ENCODE results near the gene CCDC33.

Gene CCDC33

DNA sequence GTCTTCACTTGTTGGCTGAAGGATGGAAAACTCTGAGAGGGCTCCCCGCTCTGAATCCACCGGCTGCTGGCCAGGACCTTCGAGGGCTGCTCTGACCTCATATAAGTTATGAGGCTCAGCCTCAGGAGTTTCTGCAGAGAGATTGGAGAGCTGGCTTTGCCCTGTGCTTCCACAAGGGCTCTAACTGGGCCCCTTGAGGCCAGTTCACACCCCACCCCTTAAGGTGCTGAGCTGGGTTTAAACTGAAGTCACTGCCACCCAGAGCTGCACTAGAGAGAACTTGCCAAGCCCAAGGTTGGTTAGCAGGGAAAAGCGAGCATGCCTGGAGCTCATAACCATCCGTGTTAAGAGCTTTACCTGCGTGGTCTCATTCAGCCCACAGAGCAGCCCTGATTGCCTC lies 2.8 kb upstream of the CCDC33 start:
- no peak for DNase-seq

DNA sequence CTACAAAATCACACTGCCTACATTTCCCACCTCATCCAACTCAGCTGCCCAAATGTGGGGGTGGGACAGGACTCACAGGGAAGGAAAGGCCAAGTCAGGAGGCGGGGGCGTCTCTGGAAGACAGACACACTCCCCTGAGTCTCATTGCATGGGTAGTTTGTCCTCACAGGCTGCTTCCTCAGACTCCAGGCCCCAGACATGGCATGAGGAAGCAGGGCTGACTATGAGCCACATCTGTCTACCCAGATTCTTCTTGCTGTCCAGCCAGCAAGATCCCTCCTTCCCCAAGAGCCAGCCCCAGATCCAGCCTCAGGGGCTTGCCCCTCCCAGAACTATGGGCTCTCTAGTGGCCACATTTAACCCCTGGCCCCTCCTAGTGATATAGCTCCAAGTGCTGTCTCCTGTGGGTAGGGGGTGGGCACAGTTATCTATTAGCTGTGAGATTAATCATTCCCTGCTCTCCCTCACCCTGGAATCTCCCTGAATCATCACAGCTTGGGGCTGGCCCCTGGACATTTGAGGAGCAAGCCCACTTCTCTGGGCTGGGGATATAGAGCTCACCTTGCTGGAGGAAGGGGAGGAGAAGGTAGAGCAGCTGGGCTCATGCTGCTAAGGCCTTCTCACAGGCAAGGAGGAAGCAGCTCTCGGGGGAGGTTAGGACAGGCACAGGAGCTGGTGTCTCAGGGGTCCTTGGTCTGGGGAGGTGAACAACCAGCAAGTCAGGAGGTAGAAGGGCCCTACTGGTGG lies 2.1 kb upstream of the CCDC33 start:
- DNase-seq: no peak

DNA sequence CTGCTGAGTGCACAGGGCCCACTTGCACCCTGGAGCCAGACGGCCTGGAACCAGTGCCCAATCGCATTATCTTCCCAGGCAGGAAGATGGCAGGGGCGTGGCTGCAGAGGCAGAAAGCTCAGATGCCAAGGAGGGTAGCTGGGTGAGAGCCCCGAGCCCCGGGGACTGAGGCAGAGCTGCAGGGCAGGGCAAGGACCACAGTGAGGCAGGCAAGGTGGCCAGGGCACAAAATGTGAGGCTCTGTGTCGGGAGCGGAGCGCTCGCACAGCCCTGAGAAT lies 1.6 kb upstream of the CCDC33 start:
- no peak for DNase-seq

DNA sequence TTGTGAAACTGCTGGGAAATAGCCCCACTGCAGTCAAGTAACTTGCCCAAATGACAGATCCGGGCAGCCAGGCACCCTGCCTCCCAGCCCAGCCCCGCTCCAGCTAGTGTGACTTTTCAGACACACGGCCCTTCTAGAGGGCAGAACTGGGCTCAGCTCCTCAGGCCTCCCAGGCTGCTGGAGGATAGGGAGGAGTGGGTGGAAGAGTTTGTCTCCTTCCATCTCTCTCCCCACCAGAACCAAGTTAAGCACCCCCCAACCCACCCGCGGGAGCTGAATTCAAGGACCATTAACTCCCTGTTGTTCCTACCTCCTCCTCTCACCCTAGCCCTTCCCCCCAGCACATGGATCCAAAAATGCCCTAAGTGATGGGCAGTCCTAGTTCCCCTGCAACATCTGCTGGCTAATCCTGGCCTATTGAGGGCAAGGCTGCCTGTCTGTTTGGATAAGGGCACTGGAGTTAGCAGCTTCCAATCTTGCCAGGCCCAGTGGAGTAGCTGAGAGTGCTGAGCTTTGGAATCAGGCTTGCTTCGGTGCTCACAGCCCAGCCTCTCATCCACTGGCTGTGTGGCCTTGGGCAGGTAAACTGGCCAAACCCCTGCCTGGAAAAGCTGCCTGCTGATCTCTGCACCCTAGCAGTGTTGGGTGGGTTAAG lies 3.1 kb downstream of the CCDC33 start:
- no peak for DNase-seq

DNA sequence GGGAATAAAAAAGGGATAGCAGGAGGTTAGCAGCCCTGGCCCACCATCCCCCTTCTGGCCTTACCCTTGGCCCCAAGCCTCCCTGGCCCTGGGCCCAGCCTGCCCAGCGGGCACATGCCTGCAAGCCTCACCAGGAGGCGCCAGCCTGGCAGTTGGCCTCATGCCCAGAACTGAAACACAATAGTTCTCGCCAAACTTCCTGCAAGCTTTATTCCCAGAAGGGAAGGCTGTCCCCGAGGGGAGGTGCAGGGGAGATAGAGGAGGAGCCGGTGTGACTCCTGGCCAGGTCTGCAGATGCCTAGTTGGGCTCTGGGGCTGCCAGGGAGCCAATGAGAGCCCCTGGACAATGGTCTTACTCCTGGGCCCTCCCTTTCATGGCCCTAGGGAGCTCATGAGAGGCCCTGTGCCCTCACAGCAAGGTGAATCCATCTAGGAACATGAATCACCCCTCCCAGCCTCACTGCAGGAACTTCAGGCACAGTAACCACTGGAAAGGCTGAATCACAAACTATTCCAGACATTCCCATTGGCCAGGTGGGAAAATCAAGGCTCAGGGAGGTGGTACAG lies 4.0 kb downstream of the CCDC33 start:
- DNase-seq: peak; percentile 79

DNA sequence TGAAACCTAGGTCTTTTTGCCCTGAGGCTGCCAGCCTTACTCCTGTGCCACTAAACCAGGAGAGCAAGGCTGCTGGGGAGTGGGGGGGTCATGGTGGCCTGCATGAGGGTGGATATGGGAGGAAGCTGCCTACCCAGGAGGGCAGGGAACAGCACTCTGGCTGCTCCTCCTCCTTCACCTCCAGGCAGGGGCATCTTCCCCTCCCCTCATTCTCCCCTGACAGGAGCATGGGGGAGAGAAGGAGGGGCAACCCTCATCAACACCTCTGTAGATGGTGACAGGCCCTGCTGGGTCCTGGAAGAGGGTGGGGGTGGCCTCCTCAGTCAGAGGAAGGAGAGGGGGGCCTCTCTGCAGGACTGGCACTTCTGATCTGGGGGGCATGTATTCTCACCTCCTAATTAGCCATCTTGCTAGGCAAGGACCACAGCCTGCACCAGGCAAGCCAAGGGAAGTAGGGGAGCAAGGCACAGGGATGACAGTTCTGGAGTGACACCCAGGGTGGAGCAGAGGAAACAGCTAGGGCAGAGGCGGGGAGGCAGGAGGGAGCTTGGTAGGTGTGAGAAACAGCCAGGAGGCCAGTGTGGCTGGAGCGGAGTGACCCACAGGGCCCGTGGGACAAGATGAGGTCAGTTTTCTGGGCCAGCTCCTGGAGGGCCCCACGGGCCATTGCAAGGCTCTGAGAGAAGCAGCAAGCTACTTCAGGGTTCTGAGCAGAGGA lies 4.9 kb downstream of the CCDC33 start:
- DNase-seq: no peak

DNA sequence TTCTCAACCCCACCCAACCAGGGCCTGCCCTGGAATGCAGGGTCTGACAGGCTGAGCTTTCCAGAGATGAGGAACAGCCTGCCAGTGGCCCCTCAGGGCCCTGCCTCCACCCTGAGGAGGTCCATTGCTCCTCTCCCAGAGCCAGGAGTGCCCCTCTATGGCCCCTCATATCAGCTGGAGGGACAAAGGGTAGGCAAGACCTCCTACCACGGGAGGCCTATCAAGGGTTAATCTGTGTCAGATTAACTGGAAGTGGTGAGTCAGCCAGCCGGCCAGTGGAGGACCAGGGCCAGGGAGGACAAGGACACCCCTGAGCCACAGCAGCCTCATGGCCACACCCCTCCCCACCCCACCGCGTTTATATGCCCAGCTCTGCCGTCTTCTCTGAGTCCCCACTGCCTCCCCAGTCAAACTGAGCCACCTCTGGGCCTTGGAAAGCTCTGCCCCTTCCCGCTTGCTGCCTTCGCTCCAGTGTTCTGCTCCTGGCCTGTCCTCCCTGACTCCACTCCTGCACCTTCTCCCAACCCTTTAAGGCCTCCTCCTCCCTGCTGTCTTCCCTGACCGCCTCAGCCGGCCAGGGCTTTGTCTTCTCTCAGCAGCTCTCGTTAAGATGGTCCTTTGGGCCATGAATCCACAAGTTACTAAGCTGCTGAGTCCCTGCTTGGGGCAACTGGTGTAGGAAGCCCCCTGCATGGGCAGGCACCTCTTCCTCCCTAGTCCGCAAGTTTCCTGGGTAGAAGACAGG lies 6.5 kb downstream of the CCDC33 start:
- DNase-seq: no peak

DNA sequence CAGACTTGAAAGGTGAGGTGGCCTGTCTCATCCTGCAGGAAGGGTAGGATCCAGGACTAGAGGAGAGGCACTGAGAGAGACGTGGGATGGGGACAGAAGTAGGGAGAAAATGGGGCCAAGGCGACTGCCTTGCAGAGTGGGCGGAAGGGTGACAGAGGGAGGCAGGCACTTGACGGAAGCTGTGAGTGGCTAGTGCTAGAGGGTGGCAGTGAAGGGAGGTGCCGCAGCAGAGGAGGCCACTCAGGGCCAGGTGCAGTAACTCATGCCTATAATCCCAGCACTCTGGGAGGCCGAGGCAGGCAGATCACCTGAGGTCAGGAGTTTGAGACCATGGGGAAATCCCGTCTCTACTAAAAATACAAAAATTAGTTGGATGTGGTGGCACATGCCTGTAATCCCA lies 7.3 kb downstream of the CCDC33 start:
- no peak for DNase-seq

DNA sequence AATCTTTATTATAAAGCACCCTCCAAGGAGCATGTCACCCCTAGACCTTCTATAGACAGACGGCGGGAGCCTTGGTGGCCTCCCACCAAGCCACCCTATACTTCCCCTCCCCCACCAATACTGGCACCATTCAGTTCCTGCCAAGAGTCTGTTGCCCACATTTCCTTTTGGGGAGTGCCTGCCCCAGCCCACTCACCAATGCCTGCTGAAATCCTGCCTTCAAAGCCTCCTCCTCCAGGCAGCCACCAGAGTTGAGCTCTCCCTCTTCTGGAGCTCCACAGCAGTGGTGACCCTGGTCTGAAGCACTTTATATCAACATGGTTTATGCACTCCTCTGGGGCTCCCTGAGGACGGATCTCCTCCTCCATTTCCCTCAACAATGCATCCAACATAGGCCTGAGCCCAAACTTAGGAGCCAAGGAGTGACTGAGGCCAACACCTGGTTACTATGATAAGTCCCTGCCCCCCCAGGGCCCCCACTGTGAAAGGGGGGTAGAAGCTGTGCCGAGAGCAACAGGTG lies 8.8 kb downstream of the CCDC33 start:
- no peak for DNase-seq

DNA sequence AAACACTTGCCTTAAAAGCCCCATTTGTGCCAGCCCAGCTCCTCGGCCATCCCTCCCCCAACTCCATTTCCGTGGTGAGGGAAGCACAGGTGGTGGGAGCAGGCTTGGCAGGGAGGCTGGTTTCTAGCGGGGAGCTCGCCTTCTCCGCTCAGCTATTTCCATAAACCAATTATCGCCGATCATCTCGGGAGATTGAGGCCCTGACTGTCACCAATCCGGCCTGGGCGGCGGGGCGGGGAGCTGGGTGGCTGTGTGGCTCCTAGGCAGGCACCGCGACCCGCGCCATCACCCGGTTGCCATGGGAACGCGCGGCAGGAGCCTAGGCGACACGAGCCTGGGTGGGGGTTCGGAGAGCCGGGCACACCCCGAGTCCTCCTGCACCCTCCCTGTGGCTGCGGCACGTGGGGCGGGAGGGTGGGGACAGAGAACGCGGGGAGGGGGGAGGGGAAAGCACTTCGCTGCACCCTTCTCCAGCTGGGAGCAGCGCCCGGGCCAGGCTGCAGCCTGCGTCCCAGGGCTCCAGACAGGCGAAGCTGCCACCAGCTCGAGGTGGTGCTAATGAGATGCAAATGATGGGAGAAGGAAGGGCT lies 9.3 kb downstream of the CCDC33 start:
- DNase-seq: no peak

DNA sequence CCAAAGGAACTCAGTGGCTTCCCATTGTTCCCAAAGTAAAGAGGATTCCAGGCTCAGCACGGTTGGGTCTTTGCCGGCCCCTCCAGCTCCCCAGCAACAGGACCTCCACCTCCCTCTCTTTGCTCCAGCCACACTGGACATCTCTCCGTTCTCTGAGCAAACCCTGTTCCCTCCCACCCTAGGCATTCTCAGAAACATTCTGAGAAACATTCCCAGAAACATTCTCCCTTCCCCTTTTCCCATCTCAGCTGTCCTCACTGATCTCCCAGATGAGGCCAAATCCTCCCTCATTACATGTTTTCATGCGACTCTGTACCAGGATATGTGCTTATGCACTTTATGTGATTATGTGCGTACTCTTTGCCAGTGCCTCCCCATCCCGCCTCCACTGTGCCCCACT lies 14.1 kb downstream of the CCDC33 start:
- no peak for DNase-seq

DNA sequence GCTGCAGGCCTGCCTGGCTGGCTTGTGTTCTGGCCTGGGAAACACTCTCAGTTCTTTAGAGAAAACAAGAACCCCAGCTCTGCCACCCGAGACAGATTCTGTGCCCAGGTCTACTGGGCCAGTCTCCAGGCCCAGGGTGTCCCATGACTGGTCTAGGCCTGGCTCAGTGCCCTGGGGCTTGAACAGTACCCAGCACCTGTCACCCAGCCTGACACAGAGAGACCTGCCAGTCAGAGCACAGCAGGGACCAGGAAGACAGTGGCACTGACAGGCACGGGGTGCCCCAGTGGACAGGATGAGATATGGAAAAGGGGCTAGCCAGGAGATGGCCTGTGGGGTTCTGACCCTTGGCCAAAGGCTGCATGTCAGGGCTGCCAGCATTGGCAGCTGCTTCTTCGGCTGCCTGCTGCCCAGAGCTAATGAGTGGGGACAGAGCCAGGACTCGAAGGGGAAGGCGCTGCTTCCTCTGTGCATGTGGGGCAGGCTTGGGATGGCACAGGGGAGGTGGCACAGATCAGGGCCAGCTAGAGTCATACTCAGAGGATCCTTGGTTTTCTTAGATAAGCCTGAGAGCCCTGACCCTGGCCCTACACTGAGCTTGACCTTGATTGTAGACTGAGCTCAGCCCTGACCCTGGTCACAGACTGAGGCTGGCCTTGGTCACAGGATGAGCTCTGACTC lies 15.1 kb downstream of the CCDC33 start:
- DNase-seq: no peak

DNA sequence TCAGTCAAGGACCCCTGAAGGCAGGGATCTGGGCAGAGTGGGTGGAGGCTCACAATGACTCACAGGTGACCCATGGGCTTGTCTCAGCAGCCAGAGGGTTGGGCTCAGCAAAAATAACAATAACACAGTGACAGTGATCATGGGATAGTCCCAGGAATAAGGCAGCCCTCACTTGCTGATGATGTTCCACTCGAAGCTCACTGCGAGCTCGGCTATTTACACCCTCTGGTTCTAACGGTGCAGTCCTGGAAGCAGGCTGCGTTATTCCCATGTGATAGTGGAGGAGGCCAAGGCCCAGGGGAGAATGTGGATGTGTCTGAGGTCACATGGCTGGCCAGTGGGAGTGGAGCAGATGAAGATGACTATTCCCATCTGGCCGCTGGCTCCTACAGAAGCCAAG lies 16.2 kb downstream of the CCDC33 start:
- no peak for DNase-seq

DNA sequence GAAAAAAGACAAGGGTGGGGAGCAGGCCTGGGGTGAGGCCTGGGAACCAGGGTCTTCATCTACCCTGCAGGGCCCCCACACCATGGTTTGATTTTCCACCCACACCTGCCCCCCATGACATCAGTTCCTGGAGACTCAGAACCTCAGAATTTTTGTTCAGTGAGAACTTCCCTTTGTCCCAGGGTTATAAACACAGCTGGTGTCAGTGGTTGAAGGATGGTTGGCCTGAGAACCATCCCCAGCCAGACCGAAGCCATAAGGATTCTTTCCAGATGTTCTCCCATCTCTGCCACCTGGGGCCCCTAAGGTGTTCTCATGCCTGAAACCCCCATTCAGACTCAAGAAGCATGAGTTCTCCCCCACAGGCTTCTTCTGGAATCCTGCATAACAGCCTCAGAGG lies 16.6 kb downstream of the CCDC33 start:
- no peak for DNase-seq

DNA sequence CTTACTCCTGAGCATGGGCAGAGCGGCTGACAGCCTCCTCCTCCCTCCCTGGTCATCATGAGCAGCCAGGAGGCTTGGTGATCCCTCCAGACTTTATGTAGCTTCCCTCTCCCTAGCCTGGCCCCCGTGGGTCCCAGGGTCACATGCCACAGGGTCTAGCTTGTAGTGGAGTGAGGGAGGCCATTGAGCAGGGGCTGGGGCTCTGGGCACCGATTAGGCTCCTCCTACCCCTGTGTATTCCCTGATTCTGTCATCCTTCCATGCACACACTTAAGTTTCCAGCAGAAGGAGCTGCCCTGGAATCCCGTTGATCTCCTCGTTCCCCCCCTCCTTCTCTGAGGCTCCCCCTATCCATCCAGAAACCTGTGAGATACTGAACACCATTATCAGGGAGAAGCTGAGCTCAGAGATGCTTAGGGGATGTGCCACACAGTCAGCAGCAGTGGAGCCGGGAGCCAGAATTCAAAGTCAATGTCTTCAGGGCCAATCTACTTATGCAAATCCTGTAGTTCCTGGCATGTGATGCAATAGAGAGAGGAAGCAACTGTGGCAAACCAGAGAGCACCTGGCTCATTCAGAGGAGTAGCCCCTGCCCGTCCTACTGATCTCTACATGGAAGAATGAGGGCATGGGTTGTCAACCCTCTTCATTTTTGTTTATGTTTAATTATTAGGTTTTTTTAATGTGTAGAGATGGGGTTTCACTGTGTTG lies 17.2 kb downstream of the CCDC33 start:
- DNase-seq: no peak

DNA sequence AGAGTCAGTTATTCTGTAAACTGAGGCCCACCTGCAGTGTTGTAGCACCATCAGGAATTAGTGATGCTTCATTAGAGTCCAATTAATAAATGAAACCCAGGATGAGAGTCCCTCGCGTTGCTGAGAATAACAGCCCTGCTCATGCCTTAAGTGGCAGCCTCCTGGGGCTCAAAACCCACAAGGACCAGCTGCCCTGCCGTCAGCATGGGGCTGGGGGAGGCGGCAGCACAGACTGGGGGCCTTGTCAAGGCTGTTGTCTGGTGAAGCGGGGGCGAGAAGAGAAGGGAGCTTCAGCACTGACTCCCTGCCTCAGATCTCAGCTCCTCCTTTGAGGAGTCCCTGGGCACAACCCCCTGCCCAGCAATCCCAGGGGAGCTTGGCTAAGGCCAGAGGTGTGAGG lies 21.0 kb downstream of the CCDC33 start:
- DNase-seq: no peak

DNA sequence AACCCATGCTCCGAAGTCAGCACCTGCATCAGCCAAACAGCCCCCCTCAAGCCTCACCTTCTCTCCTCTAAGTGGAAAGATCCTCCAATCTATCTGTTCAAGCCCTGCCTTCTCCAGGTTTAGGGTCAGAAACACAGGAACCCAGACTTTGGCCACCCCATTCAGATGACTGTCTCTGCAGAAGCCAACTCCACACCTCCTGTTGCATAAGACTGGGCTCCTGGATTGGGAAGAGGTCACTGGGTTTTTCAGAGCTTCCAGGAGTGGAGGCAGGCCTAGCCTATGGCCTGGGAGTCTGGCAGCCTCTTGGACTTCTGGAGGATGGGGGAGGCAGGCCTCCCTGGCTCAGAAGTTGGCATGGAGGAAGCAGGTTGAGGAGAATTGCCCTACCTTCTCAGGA lies 21.5 kb downstream of the CCDC33 start:
- DNase-seq: no peak

DNA sequence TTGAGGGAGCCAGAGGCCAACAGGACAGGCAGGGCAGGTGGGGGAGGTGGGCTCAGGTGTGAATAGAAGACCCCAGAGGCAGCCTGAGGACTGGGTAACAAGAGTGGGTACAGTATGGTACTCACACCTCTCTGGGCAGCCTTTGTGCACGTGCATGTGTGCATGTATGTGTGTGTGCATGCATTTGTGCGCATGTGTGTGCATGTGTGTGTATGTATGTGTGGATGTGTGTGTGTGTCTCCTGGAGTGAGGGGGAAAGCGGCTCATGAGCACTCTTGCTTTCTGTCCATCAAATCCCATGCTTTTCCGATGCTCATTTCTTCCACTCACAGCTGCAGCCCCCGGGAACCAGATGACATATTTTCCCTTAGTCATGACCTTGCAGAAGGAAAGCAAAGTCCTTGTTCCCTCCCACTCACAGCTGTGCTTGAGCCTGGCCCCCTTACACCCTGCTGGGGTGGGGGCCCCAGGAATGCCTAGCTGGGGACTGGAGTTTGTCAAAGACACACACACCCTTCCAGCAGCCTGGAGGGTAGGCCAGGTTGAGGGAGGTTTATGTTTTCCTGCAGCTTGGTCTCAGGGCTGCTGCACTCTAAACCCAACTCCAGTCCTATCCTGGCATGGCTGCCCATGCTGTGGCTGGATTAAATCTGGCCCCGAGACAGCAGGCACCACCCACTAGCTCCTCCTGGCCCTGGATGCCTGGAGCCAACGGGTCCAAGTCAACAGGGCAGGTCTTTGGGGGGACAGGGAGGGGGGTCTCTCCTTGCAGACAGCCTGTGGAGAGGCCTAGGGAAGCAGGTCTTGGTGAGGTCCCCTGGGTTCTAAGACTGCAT lies 22.5 kb downstream of the CCDC33 start:
- no peak for DNase-seq

DNA sequence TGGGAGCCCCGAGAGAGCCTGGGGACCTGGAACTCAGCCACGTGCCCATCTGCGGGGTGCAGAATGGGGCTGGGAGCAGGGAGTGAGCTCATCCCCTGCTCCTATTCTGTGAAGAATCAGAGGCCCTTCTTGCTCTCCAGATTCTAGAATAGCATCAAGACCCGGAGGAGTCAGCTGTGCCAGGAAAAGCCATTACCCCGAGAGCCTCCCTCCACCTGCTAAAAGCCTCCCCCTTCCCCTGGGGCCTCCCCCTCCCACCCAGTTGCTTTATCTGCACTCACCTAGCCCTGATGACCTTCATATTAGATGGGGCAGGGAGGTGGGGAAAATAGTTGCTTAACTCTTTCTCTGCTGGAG lies 23.1 kb downstream of the CCDC33 start:
- DNase-seq: no peak

DNA sequence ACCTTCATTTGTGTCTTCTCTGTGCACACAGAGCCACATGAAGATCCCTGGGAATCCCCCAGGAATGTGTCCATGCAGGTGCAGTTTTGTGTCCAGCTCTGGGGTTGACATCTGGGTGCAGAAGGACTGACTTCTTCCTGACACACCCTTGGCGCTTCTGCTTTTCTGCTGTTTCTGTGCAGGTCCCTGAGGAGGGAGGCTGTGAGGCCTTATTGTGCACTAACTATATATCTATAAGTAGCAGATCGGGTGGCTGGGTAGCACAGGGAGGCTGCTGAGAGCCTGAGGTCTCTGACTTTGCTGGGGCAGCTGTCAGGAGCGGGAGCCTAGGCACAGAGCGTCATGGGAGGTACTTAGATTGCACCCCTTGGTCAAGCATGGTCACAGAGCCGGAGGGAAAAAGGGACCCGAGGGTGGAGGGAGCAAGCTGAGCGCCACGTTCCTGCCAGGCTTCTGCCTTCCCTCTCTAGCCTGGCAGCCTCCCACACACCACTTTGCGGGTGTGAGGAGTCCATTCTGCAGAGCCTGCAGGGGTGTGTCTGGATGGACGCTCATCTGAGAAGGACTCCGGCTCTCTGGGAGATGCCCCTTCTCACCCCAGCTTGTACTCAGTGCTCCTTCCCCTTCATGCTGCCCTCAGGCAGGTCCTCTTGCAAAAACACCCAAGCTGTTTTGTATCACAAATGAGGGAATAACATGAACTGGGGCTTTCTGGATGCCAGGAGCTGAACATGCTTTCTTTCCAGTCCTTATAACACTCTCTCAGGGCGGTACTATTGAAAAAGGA lies 23.9 kb downstream of the CCDC33 start:
- DNase-seq: no peak
